Small intestine (tissue), 7 donors: ENCODE data around the gene ZNF337. TPM values are rescaled to one million over a fixed set of nuclear protein-coding genes. Genes with fewer than 3 reads are reported as not detected.
"Not testable (repeated sequence)": the region's sequence is repeated elsewhere in the genome, so short reads cannot be mapped to it uniquely, and the experiment has no call there.

Experiments
- DNase-seq, 2 donors: peaks; one replicate each; pipeline versions ENCODE4 v3.0.0 to v3.0.0-alpha.2; 2013
- FAIRE-seq: peaks from 2 replicates; lab custom pipeline; 2012; peaks lifted over from hg19 to GRCh38; lab: Jason Lieb, UNC
- H3K27ac ChIP-seq, 3 donors: one replicate each; pipeline ENCODE4 v1.5.1; 2013; ENCODE audit warnings: low read length in 2 of 3, mild to moderate bottlenecking in 2 of 3, control low read depth in 1 of 3, inconsistent platforms in 1 of 3, low read depth in 1 of 3, moderate library complexity in 1 of 3
- H3K27me3 ChIP-seq, 3 donors: one replicate each; pipeline ENCODE4 v1.6.1; 2013; ENCODE audit warnings: low read length in 3 of 3, inconsistent platforms in 1 of 3; ENCODE audit not compliant: control insufficient read depth in 3 of 3, insufficient read depth in 3 of 3
- H3K36me3 ChIP-seq, 3 donors: one replicate each; pipeline ENCODE4 v1.6.1; 2013; ENCODE audit warnings: low read length in 3 of 3, inconsistent platforms in 1 of 3, low read depth in 1 of 3, mild to moderate bottlenecking in 1 of 3, moderate library complexity in 1 of 3; ENCODE audit not compliant: control insufficient read depth in 3 of 3, insufficient read depth in 2 of 3
- H3K4me1 ChIP-seq, 3 donors: one replicate each; pipeline ENCODE4 v1.6.1; 2013; ENCODE audit warnings: low read length in 2 of 3, inconsistent platforms in 1 of 3, low read depth in 1 of 3, mild to moderate bottlenecking in 1 of 3, moderate library complexity in 1 of 3; ENCODE audit not compliant: control insufficient read depth in 3 of 3, insufficient read depth in 2 of 3
- H3K4me3 ChIP-seq, 3 donors: one replicate each; pipeline ENCODE4 v1.5.1; 2013; ENCODE audit warnings: low read length in 3 of 3, control low read depth in 1 of 3, inconsistent platforms in 1 of 3, low read depth in 1 of 3, mild to moderate bottlenecking in 1 of 3, moderate library complexity in 1 of 3
- H3K9me3 ChIP-seq, 2 donors: one replicate each; pipeline ENCODE4 v1.6.1; 2013; ENCODE audit warnings: low read depth in 1 of 2, low read length in 1 of 2; ENCODE audit not compliant: control insufficient read depth in 2 of 2, insufficient read depth in 1 of 2
- WGBS, 3 donors: extraction: QIAGEN DNeasy Blood & Tissue Kit; methylation state at CpG; one replicate each; pipeline ENCODE4 v1.1.7; 2013; 5-methylcytosine and 5-hydroxymethylcytosine counted together
- polyA plus RNA-seq, 4 donors: library from polyadenylated mRNA; stranded (reverse) in 3 of 4; unstranded in 1 of 4; fragments of 200-250 nt in 3 of 4; fragments of 120-200 nt in 1 of 4; gene quantifications; one replicate each; pipeline versions ENCODE4 v1.2.1 to v1.2.3, GENCODE V29; 2013
- donor health status: healthy with polysubstance abuse.
- donor health status: control.
- donor health status: control.
- donor health status: Bipolar disorder and iron deficiency.
- donor health status: healthy.

ZNF337 gene
- polyA plus RNA-seq, 4 donors = 3.8 to 25.4 (median 6.6) TPM

DNA sequence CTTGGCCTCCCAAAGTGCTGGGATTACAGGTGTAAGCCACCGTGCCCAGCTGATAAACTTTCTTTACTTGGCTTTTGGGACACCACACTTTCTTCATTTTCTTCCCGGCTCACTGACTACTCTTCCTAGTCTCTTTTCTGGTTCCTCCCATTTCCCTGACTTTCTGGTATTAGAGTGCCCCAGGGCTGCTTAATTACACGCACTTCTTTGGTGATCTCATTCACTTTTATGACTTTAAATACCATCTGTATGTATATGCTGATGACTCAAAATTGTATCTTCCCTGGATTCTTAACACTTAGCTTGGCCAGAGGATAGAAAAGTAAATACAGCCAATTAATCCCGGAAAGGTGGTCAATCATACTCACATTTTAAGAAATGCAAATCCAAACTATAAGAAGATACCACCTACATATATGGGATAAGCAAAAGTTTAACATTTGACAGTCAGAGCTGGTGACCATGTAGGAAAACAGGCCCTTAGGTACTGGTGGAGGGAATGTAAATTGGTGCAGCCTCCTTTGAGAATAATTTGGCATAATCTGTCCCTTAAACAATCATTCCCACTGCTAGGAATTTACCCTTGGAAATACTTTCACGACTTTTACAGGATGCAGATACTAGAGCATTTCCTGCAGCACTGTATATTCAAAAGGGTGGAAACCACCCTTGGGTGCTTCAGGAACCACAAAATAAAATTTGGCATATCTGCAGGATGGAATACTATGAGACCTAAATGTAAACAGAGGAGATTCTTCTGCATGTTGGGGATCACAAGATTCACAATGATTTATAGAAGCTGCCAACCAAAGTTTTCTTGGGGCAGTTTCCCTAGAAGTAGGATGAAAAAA is 63.5 kb downstream of the ZNF337 start:
- 73 to 84% (median 78%) methylated on average over 5 of the region's 5 CpGs for WGBS, 3 donors
- Histone ChIP-seq H3K36me3 (peaks cover 0 to 2% (median 0%) of the 10 kb centered on the region in 3 donors), H3K9me3 (no peaks in the 10 kb centered on the region), H3K27me3 (no peaks in the 10 kb centered on the region), H3K4me3 (no peak overlapping the region), H3K4me1 (no peaks in the 10 kb centered on the region), H3K27ac (no peak overlapping the region)
- FAIRE-seq = no peak
- no peak for DNase-seq

DNA sequence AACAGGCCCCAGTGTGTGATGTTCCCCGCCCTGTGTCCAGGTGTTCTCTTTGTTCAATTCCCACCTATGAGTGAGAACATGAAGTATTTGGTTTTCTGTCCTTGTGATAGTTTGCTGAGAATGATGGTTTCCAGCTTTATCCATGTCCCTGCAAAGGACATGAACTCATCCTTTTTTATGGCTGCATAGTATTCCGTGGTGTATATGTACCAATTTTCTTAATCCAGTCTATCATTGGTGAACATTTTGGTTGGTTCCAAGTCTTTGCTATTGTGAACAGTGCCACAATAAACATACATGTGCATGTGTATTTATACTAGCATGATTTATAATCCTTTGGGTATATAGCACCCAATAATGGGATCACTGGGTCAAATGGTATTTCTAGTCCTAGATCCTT is 66.0 kb downstream of the ZNF337 start:
- not testable (repeated sequence) for H3K4me3 ChIP-seq, H3K27me3 ChIP-seq, DNase-seq, H3K36me3 ChIP-seq, FAIRE-seq, H3K4me1 ChIP-seq, H3K27ac ChIP-seq, H3K9me3 ChIP-seq
- WGBS, 3 donors = 95 to 96% (median 96%) methylated on average over 2 of the region's 2 CpGs

DNA sequence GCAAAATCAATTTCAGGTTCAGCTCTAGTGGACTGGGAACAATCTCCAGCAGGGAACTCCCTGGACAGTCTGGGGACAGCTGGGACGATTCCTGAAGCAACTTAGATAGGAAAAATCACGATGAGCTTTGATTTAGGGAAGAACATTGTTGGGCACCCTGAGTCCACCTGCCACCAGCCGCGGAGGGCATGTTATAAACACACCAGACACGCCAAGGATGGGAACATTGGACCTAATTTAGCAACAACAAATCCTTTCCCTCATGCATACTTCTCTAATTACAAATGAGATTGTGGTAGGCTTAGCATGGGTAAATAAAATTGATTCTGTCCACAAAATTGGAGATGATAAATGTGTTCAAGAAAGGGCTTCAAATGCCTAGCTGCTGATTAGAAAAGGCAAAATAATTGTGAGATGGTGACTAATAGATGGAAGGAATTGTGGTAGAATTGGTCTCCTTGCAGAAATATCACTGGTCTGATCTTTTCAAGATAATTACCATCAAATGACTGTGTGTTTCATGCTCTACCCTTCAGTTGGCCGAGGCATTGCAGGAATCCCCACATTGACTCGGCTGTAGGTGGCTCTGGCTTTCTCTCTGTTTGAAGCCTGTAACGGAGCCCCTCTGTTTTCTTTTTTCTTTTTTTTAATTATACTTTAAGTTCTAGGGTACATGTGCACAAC is 66.7 kb downstream of the ZNF337 start:
- DNase-seq = no peak
- no peak for FAIRE-seq
- Histone ChIP-seq H3K36me3 (peaks cover 0 to 2% (median 0%) of the 10 kb centered on the region in 3 donors), H3K4me3 (no peak overlapping the region), H3K9me3 (no peaks in the 10 kb centered on the region), H3K27ac (no peak overlapping the region), H3K27me3 (no peaks in the 10 kb centered on the region), H3K4me1 (no peaks in the 10 kb centered on the region)
- 79 to 83% (median 83%) methylated on average over 8 of the region's 8 CpGs for WGBS, 3 donors

DNA sequence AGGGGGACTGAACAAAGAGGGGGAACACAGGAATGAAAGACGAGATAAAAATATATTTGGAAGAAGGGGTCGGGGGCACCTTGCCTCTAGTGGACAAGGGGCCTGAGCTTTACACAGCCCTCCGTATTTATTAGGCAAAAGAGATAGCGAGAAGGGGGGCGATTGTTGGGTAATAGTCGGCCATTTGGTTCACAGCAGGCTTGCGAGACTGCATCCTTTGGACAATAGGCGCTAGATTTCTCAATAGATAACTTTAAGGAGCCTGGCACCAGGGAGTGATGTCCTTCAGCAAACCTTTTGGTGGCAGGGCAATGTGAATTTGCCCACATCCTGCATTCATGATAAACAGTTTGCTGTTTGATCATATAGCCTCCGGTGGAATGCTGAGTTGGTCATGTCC is 69.9 kb downstream of the ZNF337 start:
- no peak overlapping the region for H3K4me3 ChIP-seq
- H3K27ac ChIP-seq = no peak overlapping the region
- no peaks in the 10 kb centered on the region for H3K27me3 ChIP-seq
- peaks cover 3 to 5% (median 4%) of the 10 kb centered on the region in 3 donors for H3K4me1 ChIP-seq
- WGBS, 3 donors = 83 to 93% (median 84%) methylated on average over 9 of the region's 9 CpGs
- H3K9me3 ChIP-seq = no peaks in the 10 kb centered on the region
- DNase-seq = no peak
- H3K36me3 ChIP-seq = no peaks in the 10 kb centered on the region
- FAIRE-seq = no peak

DNA sequence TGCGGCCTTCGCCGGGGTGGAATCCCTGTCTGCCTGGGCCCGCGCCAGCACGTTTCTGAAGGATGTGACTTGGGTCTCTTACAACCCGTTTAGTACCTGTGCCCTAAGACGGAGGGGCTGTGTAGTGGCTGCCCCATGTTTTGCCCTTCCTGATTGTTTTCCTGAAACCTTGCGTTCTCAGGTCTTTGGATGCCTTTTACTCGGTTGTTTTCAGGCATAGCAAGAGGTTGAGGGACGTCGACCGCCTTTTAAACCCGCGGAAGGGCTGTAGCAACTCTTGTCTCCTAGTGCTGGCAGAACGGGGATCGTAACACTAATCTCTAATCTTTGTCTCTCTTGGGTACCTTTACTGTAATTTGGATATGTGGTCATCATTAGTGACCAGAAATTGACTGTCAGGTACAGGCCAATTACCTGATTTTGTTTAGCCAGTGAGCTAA is 72.1 kb downstream of the ZNF337 start:
- Histone ChIP-seq H3K27ac (peak overlapping the region; percentile 83 to 97 (median 97)), H3K4me1 (peaks cover 3 to 5% (median 4%) of the 10 kb centered on the region in 3 donors), H3K4me3 (peak overlapping the region; percentile 68 to 86 (median 72)), H3K36me3 (peaks cover 0 to 2% (median 0%) of the 10 kb centered on the region in 3 donors), H3K9me3 (no peaks in the 10 kb centered on the region), H3K27me3 (no peaks in the 10 kb centered on the region)
- WGBS, 3 donors = 39 to 42% (median 40%) methylated on average over 17 of the region's 17 CpGs
- DNase-seq (no peak), FAIRE-seq (no peak)

Other genes with a start within 250 kb of the ZNF337 start
- gene NINL, start 111.3 kb downstream of the ZNF337 start, polyA plus RNA-seq = 10 to 100 TPM in 1 of 4 donors, 1 to 10 TPM in 3; 1.1 to 30.8 (median 5.5) TPM
- 1 to 10 TPM; 1.6 to 5.1 (median 2.7) TPM for gene NANP, start 72.8 kb downstream of the ZNF337 start, polyA plus RNA-seq